Suppressor macrophage treated with lipopolysaccharide for 4 hours (primary cell): ENCODE measurements around the gene FAM168B.

Experiments used
- DNase-seq: peaks from one replicate; pipeline ENCODE4 v3.0.0-alpha.2; 2020

The FAM168B gene

DNA sequence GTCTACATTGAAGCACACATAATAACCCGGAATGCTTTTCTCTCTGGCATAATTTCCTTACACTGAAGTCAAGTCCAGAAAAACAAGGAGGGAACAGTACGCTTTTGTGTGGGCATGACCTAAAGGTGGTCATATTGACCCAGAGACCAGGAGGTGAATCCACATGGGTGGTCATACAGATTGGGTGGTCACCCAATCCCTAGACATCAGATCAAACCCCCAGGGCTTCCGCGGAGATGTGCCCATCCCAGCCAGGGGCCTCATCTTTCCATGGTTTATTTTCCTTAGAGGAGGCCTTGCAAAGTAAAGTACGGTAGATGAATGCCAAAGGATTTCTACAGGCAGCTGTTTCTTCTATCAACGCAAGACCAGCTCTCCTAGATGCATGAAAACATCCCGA lies 38.8 kb downstream of the FAM168B start:
- DNase-seq: no peak

- DNase-seq: no peak
Observed at GRCh38 chr2:131052741-131053263, 40.5 kb downstream of the FAM168B start.

DNA sequence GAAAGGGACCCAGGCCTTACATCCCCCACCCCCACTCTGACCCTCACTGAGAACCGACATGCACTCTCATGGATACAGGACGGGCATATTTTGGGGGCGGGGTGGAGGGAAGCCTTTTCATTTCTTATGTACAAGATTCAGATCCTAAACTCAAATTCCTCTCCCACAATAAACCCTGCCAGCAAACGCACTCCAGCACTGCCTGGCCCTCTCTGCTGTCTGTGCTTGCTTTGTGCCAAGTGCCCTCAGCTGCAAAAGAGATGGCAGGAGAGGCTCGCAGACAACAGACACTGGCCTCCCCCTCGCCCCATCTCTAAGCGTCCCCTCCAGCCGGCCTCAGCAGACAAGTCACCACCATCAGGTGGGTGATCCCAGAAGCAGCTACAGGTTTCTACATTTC lies 42.4 kb downstream of the FAM168B start:
- no peak for DNase-seq

GRCh38 chr2:131049150-131049718 lies 44.0 kb downstream of the FAM168B start:
- no peak for DNase-seq

DNA sequence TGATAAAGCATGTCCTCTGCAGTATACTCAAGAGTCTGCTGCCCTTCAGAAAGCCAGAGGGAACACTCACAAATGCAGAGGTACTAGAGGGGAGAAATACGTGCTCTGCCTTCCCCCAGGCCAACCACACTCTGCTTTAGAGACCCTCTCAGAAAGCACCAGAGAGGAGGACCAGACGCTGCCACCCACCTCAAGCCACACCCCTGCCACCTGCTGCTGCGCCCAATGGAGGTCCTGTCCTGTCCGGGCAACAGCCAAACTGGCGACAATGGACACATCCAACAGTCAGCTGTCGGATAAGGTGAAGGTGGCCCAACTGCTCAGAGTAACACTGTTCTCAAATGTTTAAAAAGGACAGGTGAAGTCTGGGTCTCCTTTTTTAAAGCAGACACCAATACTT lies 44.6 kb downstream of the FAM168B start:
- DNase-seq: no peak

DNA sequence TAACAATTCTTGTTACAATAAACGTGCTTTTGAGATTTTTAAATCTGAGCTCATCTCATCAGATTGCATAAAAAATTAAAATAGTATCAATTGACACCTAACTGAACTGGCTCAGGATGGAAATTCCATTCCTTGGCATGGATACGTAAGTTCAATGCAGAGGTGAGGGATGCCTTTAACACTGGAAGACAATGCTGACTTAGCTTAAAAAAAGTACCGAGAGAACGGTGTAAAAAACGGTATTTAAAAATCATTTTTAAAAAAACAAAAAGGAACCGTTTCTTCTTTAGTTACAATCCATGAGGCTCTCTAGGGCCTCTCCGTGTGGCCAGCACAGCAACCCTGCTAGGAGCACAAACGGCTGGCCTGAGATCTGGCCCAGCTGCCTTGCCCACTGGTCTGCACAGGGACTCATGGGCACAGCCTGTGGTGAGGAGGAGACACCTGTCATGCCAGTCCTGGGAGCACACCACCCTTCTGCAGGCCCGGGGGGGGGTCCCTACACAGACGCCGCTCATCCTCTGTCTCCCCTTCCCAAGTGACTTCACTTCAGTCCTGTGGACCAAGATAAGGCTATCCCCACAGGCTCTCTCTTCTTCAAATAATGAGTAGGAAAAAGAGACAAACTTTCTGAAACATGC lies 45.2 kb downstream of the FAM168B start:
- no peak for DNase-seq

DNA sequence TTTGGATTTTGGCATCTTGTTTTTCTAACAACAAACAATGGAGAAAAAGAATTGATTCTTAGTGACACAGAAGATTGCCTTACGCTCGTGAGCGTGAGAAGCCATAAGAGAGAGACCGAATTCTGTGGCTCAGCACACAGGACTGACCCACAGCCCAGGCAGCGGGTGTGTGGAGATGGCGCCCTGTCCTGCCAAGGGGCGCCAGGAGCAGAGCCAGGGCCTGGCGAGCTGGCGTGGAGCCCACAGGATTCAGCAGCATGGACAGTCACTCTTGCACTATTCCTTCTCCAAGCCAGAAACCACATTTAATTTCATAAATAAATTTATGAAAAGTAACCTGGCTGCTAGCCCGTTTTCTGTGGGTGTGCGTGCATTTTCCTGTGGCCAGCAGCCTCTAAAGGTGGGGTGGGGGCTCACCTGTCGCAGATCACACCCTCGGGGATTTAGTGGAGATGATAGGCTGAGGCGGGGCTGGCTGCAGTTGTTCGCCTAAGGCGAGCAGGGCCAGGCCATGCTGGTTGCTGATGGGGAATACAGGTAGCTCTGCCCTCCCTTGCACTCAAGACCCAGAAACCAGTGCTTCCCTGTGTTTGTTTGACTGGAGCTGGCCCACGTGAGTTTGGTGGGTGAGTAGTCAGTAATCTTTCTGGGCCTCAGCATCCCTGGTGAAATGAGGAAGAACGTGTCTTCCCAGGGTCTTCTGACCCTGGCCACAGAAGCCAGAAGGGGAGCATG lies 46.2 kb downstream of the FAM168B start:
- no peak for DNase-seq

GRCh38 chr2:131046028-131046917 lies 47.0 kb downstream of the FAM168B start:
- DNase-seq: no peak

GRCh38 chr2:131045286-131046027 lies 47.8 kb downstream of the FAM168B start:
- DNase-seq: no peak

GRCh38 chr2:131044757-131045150 lies 48.5 kb downstream of the FAM168B start:
- no peak for DNase-seq

- DNase-seq: no peak
Observed at GRCh38 chr2:131044075-131044756, 49.0 kb downstream of the FAM168B start.

GRCh38 chr2:131043199-131044074 lies 49.8 kb downstream of the FAM168B start:
- no peak for DNase-seq

- no peak for DNase-seq
Observed at GRCh38 chr2:131042148-131042775, 51.0 kb downstream of the FAM168B start.

GRCh38 chr2:131041402-131042147 lies 51.7 kb downstream of the FAM168B start:
- no peak for DNase-seq

DNA sequence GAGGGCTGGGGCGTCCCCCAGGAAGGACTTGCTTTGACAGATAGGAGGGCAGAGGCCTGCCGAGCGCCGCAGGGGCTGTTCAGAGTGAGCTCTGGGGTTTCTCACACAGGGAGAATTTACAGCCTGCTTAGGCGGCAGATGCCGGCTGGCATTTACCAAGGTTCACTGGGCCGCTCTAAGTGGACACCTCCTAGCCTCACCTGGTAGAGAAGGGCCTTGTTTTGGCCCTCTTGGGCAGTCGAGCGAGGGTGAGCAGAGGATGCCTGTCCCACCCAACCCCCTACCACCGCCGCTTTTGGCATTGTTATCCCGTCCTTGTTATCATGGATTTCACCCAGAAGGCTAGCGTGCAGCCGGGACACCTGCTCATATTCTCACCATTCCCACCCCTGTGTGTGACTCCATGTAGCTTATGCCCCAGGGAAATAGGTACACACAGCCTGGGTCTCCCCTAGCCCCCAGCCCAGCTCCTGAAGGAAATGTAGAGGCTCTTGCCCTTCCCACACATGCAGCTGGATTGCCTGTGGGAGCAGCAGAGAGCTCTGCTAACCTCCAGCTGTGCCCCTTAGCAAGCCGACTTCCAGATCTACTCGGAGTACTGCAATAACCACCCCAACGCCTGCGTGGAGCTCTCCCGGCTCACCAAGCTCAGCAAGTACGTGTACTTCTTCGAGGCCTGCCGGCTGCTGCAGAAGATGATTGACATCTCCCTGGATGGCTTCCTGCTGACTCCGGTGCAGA lies 52.4 kb downstream of the FAM168B start:
- no peak for DNase-seq

DNA sequence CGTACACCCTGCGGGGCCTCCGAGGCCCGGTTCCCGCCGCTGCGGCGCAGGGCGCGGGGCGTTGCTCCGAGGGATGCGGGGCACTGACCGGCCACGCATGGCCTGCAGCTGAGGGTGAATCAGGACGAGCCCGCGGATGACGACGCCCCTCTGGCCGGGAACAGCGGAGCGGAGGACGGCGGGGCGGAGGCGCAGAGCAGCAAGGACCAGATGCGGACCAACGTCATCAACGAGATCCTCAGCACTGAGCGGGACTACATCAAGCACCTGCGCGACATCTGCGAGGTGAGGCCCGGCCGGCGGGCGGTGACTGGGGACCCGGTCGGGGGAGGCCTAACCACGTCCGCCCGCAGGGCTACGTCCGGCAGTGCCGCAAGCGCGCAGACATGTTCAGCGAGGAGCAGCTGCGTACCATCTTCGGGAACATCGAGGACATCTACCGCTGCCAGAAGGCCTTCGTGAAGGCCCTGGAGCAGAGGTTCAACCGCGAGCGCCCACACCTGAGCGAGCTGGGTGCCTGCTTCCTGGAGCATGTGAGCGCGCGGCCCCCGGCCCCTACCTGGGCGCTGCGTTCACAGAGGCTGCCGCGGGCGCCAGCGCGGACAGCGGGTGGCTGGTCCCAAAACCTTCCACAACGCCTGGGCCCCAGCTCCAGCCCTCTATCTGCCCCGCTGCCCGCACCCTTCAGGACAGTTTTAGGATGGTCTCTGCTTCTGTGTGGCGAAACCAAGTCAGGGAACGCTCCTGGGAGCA lies 53.2 kb downstream of the FAM168B start:
- DNase-seq: no peak

GRCh38 chr2:131039535-131039907 lies 53.7 kb downstream of the FAM168B start:
- no peak for DNase-seq

DNA sequence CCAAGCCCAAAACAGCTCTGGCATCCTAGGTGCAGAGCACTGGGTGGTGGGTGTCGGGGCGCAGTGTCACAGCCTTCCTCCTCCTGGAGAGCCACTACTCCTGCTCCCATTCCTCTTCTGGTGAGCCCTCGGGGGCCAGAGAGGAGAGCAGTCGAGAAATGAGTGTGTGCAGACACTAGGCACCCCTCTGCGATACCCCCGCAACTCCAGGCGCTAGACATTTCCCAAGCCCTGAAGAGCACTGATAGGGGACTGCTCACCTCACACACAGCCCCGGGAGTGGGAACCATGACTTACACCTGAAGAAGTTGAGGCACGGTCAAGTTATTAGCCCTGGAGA lies 54.2 kb downstream of the FAM168B start:
- DNase-seq: no peak
